ENCODE measurements around the gene CHSY1.

Gene CHSY1

GRCh38 chr15:101262551-101262950 is 10.7 kb upstream of the CHSY1 start:
- TF ChIP-seq FOXP2 (optimal IDR thresholded peaks at IDR 0.05; ENCODE audit: borderline replicate concordance, extremely low read depth, extremely low read length, insufficient read depth) (no peak), POLR2AphosphoS5 (IDR thresholded peaks at IDR 0.05; ENCODE audit: low read depth, low read length) (no peak)

- TF ChIP-seq POLR2AphosphoS5 (IDR thresholded peaks at IDR 0.05; ENCODE audit: low read depth, low read length), result no peak
- TF ChIP-seq TAF1 (IDR thresholded peaks at IDR 0.05; ENCODE audit: borderline replicate concordance, insufficient read depth, low read length), result no peak
- no peak for TF ChIP-seq SIN3A (IDR thresholded peaks at IDR 0.05; ENCODE audit: borderline replicate concordance, insufficient read depth, low read length)
- TF ChIP-seq REST (IDR thresholded peaks at IDR 0.05; ENCODE audit: insufficient read depth in 1 of 2, low read depth in 2 of 2, low read length in 2 of 2), result no peak
- TF ChIP-seq FOXP2 (optimal IDR thresholded peaks at IDR 0.05; ENCODE audit: borderline replicate concordance, extremely low read depth, extremely low read length, insufficient read depth), result no peak
Measured at GRCh38 chr15:101258238-101259144, 6.6 kb upstream of the CHSY1 start.

GRCh38 chr15:101256757-101257156 is 4.9 kb upstream of the CHSY1 start:
- no peak for TF ChIP-seq REST (IDR thresholded peaks at IDR 0.05; ENCODE audit: insufficient read depth in 1 of 2, low read depth in 2 of 2, low read length in 2 of 2)
- TF ChIP-seq TAF1 (IDR thresholded peaks at IDR 0.05; ENCODE audit: borderline replicate concordance, insufficient read depth, low read length), result no peak
- no peak for TF ChIP-seq POLR2AphosphoS5 (IDR thresholded peaks at IDR 0.05; ENCODE audit: low read depth, low read length)
- no peak for TF ChIP-seq FOXP2 (optimal IDR thresholded peaks at IDR 0.05; ENCODE audit: borderline replicate concordance, extremely low read depth, extremely low read length, insufficient read depth)
- no peak for TF ChIP-seq SIN3A (IDR thresholded peaks at IDR 0.05; ENCODE audit: borderline replicate concordance, insufficient read depth, low read length)

DNA sequence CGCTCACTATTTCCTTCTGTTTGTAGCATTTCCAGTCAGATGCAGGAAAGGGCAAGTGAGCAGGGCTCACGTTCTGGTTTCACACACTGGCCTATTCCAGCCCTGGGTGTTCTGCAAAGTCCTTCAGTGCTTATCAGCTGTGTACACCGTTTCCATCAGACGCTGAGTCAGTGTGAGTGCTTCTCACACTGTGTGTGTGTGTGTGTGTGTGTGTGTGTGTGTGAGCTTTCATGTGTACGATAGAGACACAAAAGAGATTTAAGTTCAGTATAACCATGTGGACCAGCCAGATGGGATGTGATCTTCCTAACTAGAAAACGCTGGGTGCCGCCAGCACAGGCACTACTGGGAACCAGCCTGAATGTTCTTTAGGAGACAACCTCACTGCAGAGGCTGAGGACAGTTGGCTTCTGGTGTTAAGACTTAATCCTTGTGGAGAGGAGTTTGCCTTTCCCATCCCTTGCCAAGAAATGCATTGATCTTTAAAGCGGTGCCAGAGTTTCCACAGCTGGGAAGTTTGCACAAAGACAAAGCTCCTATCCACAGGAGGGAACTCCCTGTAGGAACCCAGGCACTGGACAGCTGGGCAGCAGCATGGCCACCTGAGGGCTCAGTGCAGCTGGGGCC is 3.9 kb upstream of the CHSY1 start:
- TF ChIP-seq POLR2AphosphoS5 (IDR thresholded peaks at IDR 0.05; ENCODE audit: low read depth, low read length) (no peak), REST (IDR thresholded peaks at IDR 0.05; ENCODE audit: insufficient read depth in 1 of 2, low read depth in 2 of 2, low read length in 2 of 2) (no peak), TAF1 (IDR thresholded peaks at IDR 0.05; ENCODE audit: borderline replicate concordance, insufficient read depth, low read length) (no peak), FOXP2 (optimal IDR thresholded peaks at IDR 0.05; ENCODE audit: borderline replicate concordance, extremely low read depth, extremely low read length, insufficient read depth) (peak; percentile 56), SIN3A (IDR thresholded peaks at IDR 0.05; ENCODE audit: borderline replicate concordance, insufficient read depth, low read length) (no peak)

DNA sequence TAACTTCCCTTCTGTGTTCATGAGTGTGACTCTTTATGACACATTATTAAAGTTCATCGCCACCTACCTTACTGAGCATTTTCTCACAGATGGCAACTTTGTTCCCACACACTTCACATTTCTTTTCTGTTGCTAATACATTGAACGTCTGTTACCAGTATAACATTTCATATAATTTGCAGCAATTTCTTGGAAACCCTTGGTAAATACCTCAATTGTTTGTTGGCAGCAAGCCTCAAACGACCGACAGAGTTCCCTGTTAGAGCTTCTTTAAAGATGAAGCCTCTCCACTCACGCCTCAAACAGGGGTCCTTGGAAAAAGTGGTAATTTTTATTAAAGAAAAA is 3.2 kb upstream of the CHSY1 start:
- TF ChIP-seq SIN3A (IDR thresholded peaks at IDR 0.05; ENCODE audit: borderline replicate concordance, insufficient read depth, low read length), result no peak
- no peak for TF ChIP-seq REST (IDR thresholded peaks at IDR 0.05; ENCODE audit: insufficient read depth in 1 of 2, low read depth in 2 of 2, low read length in 2 of 2)
- no peak for TF ChIP-seq POLR2AphosphoS5 (IDR thresholded peaks at IDR 0.05; ENCODE audit: low read depth, low read length)
- TF ChIP-seq TAF1 (IDR thresholded peaks at IDR 0.05; ENCODE audit: borderline replicate concordance, insufficient read depth, low read length), result no peak
- TF ChIP-seq FOXP2 (optimal IDR thresholded peaks at IDR 0.05; ENCODE audit: borderline replicate concordance, extremely low read depth, extremely low read length, insufficient read depth), result no peak

All from PFSK-1 (cell line).